Osteoblast (primary cell): ENCODE results near the gene DAGLB. TPM values are rescaled to one million over a fixed set of nuclear protein-coding genes. Genes with fewer than 3 reads are reported as not detected.
A peak's percentile ranks its signal among the peaks of the same experiment; 100 is the strongest.
"Not testable (repeated sequence)": the region's sequence is repeated elsewhere in the genome, so short reads cannot be mapped to it uniquely, and the experiment has no call there.

Source experiments
- DNase-seq: peaks from one replicate; pipeline ENCODE4 v3.0.0; 2011; ENCODE audit warnings: low spot score, mixed read lengths; ENCODE audit not compliant: insufficient read length; ENCODE audit errors: missing footprints
- H2AFZ ChIP-seq: 2 replicates; pipeline ENCODE4 v1.6.0; 2011; ENCODE audit warnings: mild to moderate bottlenecking, low read length
- H3K27ac ChIP-seq: 2 replicates; pipeline ENCODE4 v1.5.1; 2011; ENCODE audit warnings: mild to moderate bottlenecking, low read depth, low read length, moderate library complexity
- H3K27me3 ChIP-seq: 2 replicates; pipeline ENCODE4 v1.6.0; 2012; ENCODE audit warnings: mild to moderate bottlenecking, control low read depth, inconsistent platforms, low read length, moderate library complexity; ENCODE audit not compliant: insufficient read depth
- H3K36me3 ChIP-seq: 2 replicates; pipeline ENCODE4 v1.5.1; 2011; ENCODE audit warnings: mild to moderate bottlenecking, low read length, control low read depth, moderate library complexity; ENCODE audit not compliant: insufficient read depth
- H3K4me1 ChIP-seq: 2 replicates; pipeline ENCODE4 v1.5.1; 2011; ENCODE audit warnings: mild to moderate bottlenecking, low read length, control low read depth, moderate library complexity; ENCODE audit not compliant: insufficient read depth
- H3K4me2 ChIP-seq: 2 replicates; pipeline ENCODE4 v1.6.0; 2011; ENCODE audit warnings: mild to moderate bottlenecking, low read length; ENCODE audit not compliant: insufficient read depth
- H3K4me3 ChIP-seq: fragments of 200-600 bp; sonication (generic); 3 replicates; pipeline ENCODE4 v1.5.1; 2012; ENCODE audit warnings: mild to moderate bottlenecking, low read length, inconsistent platforms; ENCODE audit not compliant: insufficient read depth
- H3K79me2 ChIP-seq: 2 replicates; pipeline ENCODE4 v1.6.0; 2012; ENCODE audit warnings: mild to moderate bottlenecking, low read length, control low read depth, inconsistent platforms; ENCODE audit not compliant: insufficient read depth
- H3K9me3 ChIP-seq: 2 replicates; pipeline ENCODE4 v1.5.1; 2011; ENCODE audit warnings: low read depth, low read length, control low read depth
- H4K20me1 ChIP-seq: 2 replicates; pipeline ENCODE4 v1.6.0; 2012; ENCODE audit warnings: mild to moderate bottlenecking, low read length, control low read depth; ENCODE audit not compliant: insufficient read depth
- CTCF ChIP-seq: IDR thresholded peaks from 2 replicates; pipeline ENCODE4 v1.5.1; 2011; ENCODE audit warnings: mild to moderate bottlenecking, low read depth, low read length, moderate library complexity; ENCODE audit errors: extremely low read depth
- total RNA-seq: library from RNA; depleted of rRNA; stranded (reverse); fragments of >200 nt; gene quantifications from 2 replicates; pipeline ENCODE4 v1.2.3, GENCODE V29; 2012

The DAGLB gene
- total RNA-seq, 1 donor: 17.4 TPM

GRCh38 chr7:6379886-6380285, 67.9 kb downstream of the DAGLB start:
- Histone ChIP-seq H2AFZ (no peak overlapping the region), H3K27me3 (no peaks in the 10 kb centered on the region), H3K4me2 (peak overlapping the region; percentile 6), H3K4me1 (peaks cover 36% of the 10 kb centered on the region), H3K9me3 (no peaks in the 10 kb centered on the region), H3K4me3 (no peak overlapping the region), H4K20me1 (peaks cover 88% of the 10 kb centered on the region), H3K79me2 (peaks cover 99% of the 10 kb centered on the region), H3K27ac (peak overlapping the region; percentile 34), H3K36me3 (peaks cover 3% of the 10 kb centered on the region)
- TF ChIP-seq CTCF: no peak
- peak; percentile 76 for DNase-seq

GRCh38 chr7:6378556-6378955, 69.2 kb downstream of the DAGLB start:
- not testable (repeated sequence) for H3K4me3 ChIP-seq, H3K36me3 ChIP-seq, H2AFZ ChIP-seq, H3K4me2 ChIP-seq, H3K9me3 ChIP-seq, H3K27me3 ChIP-seq, DNase-seq, H3K27ac ChIP-seq
- peaks cover 25% of the 10 kb centered on the region for H3K4me1 ChIP-seq
- H4K20me1 ChIP-seq: peaks cover 78% of the 10 kb centered on the region
- H3K79me2 ChIP-seq: peaks cover 89% of the 10 kb centered on the region

GRCh38 chr7:6376820-6377219, 70.9 kb downstream of the DAGLB start:
- H2AFZ ChIP-seq: no peak overlapping the region
- H3K36me3 ChIP-seq: peaks cover 3% of the 10 kb centered on the region
- H3K9me3 ChIP-seq: no peaks in the 10 kb centered on the region
- TF ChIP-seq CTCF: no peak
- H3K4me2 ChIP-seq: peak overlapping the region; percentile 84
- peaks cover 61% of the 10 kb centered on the region for H4K20me1 ChIP-seq
- peaks cover 72% of the 10 kb centered on the region for H3K79me2 ChIP-seq
- peak overlapping the region; percentile 14 for H3K4me3 ChIP-seq
- no peaks in the 10 kb centered on the region for H3K27me3 ChIP-seq
- DNase-seq: no peak
- peaks cover 25% of the 10 kb centered on the region for H3K4me1 ChIP-seq
- no peak overlapping the region for H3K27ac ChIP-seq

GRCh38 chr7:6375348-6376101, 72.2 kb downstream of the DAGLB start:
- Histone ChIP-seq H3K4me2 (peak overlapping the region; percentile 84), H3K79me2 (peaks cover 59% of the 10 kb centered on the region), H4K20me1 (peaks cover 50% of the 10 kb centered on the region), H3K4me1 (peaks cover 25% of the 10 kb centered on the region), H3K4me3 (peak overlapping the region; percentile 84), H3K9me3 (no peaks in the 10 kb centered on the region), H3K36me3 (peaks cover 3% of the 10 kb centered on the region), H2AFZ (no peak overlapping the region), H3K27ac (peak overlapping the region; percentile 40), H3K27me3 (no peaks in the 10 kb centered on the region)
- DNase-seq: peak; percentile 67
- no peak for TF ChIP-seq CTCF
